CD4-positive, alpha-beta memory T cell (primary cell): Measurements from ENCODE around the gene CATSPER2. TPM values are rescaled to one million over a fixed set of nuclear protein-coding genes. Genes with fewer than 3 reads are reported as not detected.
"Not testable (repeated sequence)": the region's sequence is repeated elsewhere in the genome, so short reads cannot be mapped to it uniquely, and the experiment has no call there.

Experiments used
- CTCF ChIA-PET: fragments of 350-600 bp; sonication (Branson Sonifier 250); formaldehyde crosslinking; loops from one replicate; lab custom pipeline; 2021; ENCODE audit warnings: inconsistent platforms; ENCODE audit not compliant: partially characterized antibody; lab: Charles Lee
- POLR2A ChIA-PET: fragments of 350-600 bp; sonication (Branson Sonifier 250); formaldehyde crosslinking; loops from one replicate; lab custom pipeline; 2021; ENCODE audit not compliant: partially characterized antibody; lab: Charles Lee
- DNase-seq, 5 donors: peaks; one replicate each; pipeline versions ENCODE4 v3.0.0 to v3.0.0-alpha.2; 2020 to 2022; ENCODE audit warnings: mixed read lengths in 1 of 5
- H3K27ac ChIP-seq: one replicate; pipeline ENCODE4 v1.7.0; 2013; ENCODE audit warnings: low read depth, low read length
- H3K27me3 ChIP-seq: 2 replicates; pipeline ENCODE4 v1.7.0; 2013; ENCODE audit warnings: mild to moderate bottlenecking, low read length, moderate library complexity; ENCODE audit not compliant: insufficient read depth
- H3K36me3 ChIP-seq: 2 replicates; pipeline ENCODE4 v1.7.0; 2013; ENCODE audit warnings: mild to moderate bottlenecking, low read length, moderate library complexity; ENCODE audit not compliant: insufficient read depth
- H3K4me1 ChIP-seq: 2 replicates; pipeline ENCODE4 v1.7.0; 2013; ENCODE audit warnings: mild to moderate bottlenecking, low read length, moderate library complexity; ENCODE audit not compliant: insufficient read depth
- H3K4me3 ChIP-seq, 2 donors: one replicate each; pipeline ENCODE4 v1.7.0; 2013; ENCODE audit warnings: low read length in 2 of 2, mild to moderate bottlenecking in 1 of 2
- H3K9me3 ChIP-seq, 2 donors: one replicate each; pipeline ENCODE4 v1.7.0; 2013; ENCODE audit warnings: low read length in 2 of 2, control low read depth in 1 of 2; ENCODE audit not compliant: control insufficient read depth in 1 of 2
- H3K27ac Mint-ChIP-seq, 7 donors: one replicate each; pipeline ENCODE4 v1.8.0; 2020 to 2021; ENCODE audit warnings: mixed read lengths in 7 of 7, mild to moderate bottlenecking in 6 of 7, inconsistent platforms in 3 of 7, moderate library complexity in 3 of 7
- H3K27me3 Mint-ChIP-seq, 2 donors: one replicate each; pipeline ENCODE4 v1.8.0; 2020 to 2021; ENCODE audit warnings: mixed read lengths in 2 of 2
- H3K36me3 Mint-ChIP-seq, 2 donors: one replicate each; pipeline ENCODE4 v1.8.0; 2020 to 2021; ENCODE audit warnings: mixed read lengths in 2 of 2, inconsistent platforms in 1 of 2, mild to moderate bottlenecking in 1 of 2
- H3K4me1 Mint-ChIP-seq, 4 donors: one replicate each; pipeline ENCODE4 v1.8.0; 2020 to 2021; ENCODE audit warnings: mixed read lengths in 4 of 4, mild to moderate bottlenecking in 1 of 4
- H3K4me3 Mint-ChIP-seq, 8 donors: one replicate each; pipeline ENCODE4 v1.8.0; 2020 to 2021; ENCODE audit warnings: mixed read lengths in 8 of 8, mild to moderate bottlenecking in 7 of 8, moderate library complexity in 6 of 8, inconsistent platforms in 3 of 8
- H3K9me3 Mint-ChIP-seq, 8 donors: one replicate each; pipeline ENCODE4 v1.8.0; 2020 to 2021; ENCODE audit warnings: mixed read lengths in 8 of 8, mild to moderate bottlenecking in 5 of 8, inconsistent platforms in 3 of 8, moderate library complexity in 1 of 8
- intact Hi-C: fragments of 100-400 bp; cut with micrococcal nuclease; formaldehyde crosslinking; loops from one replicate; pipeline ENCODE4 v1.15.1; 2023
- polyA plus RNA-seq, 2 donors: library from polyadenylated mRNA; unstranded; fragments of 300-500 nt; fragmentation: Illumina TruSeq; gene quantifications; one replicate each; pipeline ENCODE4 v1.2.3, GENCODE V29; 2021
- total RNA-seq, 2 experiments: library from RNA; stranded (reverse); gene quantifications; one replicate each; pipeline ENCODE4 v1.2.3, GENCODE V29; 2021

CATSPER2 gene
- total and polyA plus RNA-seq, 4 experiments from 2014 or later, result 0.96 to 12.8 (median 11.4) TPM; not detected in 1

GRCh38 chr15:43589778-43590466 is 58.7 kb downstream of the CATSPER2 start, which contains the start of gene PPIP5K1:
Gene PPIP5K1, minus strand, starts transcription at chr15:43590208. Its CDS starts 5,704 bp downstream, at chr15:43584504.
- H3K27me3 Mint-ChIP-seq, H3K4me1 Mint-ChIP-seq, H3K4me3 ChIP-seq, H3K36me3 Mint-ChIP-seq, H3K4me1 ChIP-seq, H3K9me3 Mint-ChIP-seq, H3K4me3 Mint-ChIP-seq, intact Hi-C loops, POLR2A ChIA-PET, DNase-seq, CTCF ChIA-PET, H3K27me3 ChIP-seq, H3K9me3 ChIP-seq, H3K27ac ChIP-seq, H3K36me3 ChIP-seq, H3K27ac Mint-ChIP-seq: not testable (repeated sequence)

Other genes starting within 250 kb of the CATSPER2 start
- gene TP53BP1, start 155.7 kb downstream of the CATSPER2 start, total RNA-seq, result 10 to 100 TPM; 40.6 to 46.3 TPM
- gene TP53BP1, start 155.7 kb downstream of the CATSPER2 start, polyA plus RNA-seq, result 10 to 100 TPM in 1 of 2 donors, 1 to 10 TPM in 1; 2.7 to 10.5 TPM
- under 1 TPM; 0.33 to 0.35 TPM for gene MAP1A, start 131.2 kb downstream of the CATSPER2 start, total RNA-seq
- gene MAP1A, start 131.2 kb downstream of the CATSPER2 start, polyA plus RNA-seq, result 1 to 10 TPM in 1 of 2 donors, under 1 TPM in 1; 0.10 to 1.8 TPM
- gene PPIP5K1, start 58.6 kb downstream of the CATSPER2 start, total RNA-seq, result 10 to 100 TPM; 55.2 to 66.6 TPM
- 1 to 10 TPM; 4.4 to 7.4 TPM for gene PPIP5K1, start 58.6 kb downstream of the CATSPER2 start, polyA plus RNA-seq
- not detected for gene CKMT1B, start 54.8 kb downstream of the CATSPER2 start, total RNA-seq
- gene CKMT1B, start 54.8 kb downstream of the CATSPER2 start, polyA plus RNA-seq, result not detected
- gene STRC, start 30.0 kb downstream of the CATSPER2 start, total RNA-seq, result 1 to 10 TPM; 2.4 to 2.8 TPM
- gene STRC, start 30.0 kb downstream of the CATSPER2 start, polyA plus RNA-seq, result not detected
- not detected for gene CKMT1A, start 45.0 kb upstream of the CATSPER2 start, total RNA-seq
- gene CKMT1A, start 45.0 kb upstream of the CATSPER2 start, polyA plus RNA-seq, result not detected
- 100 to 1,000 TPM; 232 to 248 TPM for gene PDIA3, start 97.6 kb upstream of the CATSPER2 start, total RNA-seq
- 100 to 1,000 TPM; 391 to 411 TPM for gene PDIA3, start 97.6 kb upstream of the CATSPER2 start, polyA plus RNA-seq
- gene ELL3, start 128.1 kb upstream of the CATSPER2 start, total RNA-seq, result 1 to 10 TPM; 1.3 to 1.8 TPM
- gene ELL3, start 128.1 kb upstream of the CATSPER2 start, polyA plus RNA-seq, result 1 to 10 TPM; 1.1 to 2.6 TPM
- gene SERF2, start 143.5 kb upstream of the CATSPER2 start, total RNA-seq, result 100 to 1,000 TPM; 564 to 596 TPM
- gene SERF2, start 143.5 kb upstream of the CATSPER2 start, polyA plus RNA-seq, result 1,000 to 10,000 TPM; 1,674 to 1,994 TPM
- under 1 TPM in 1 of 2 experiments, not detected in 1; 0.25 TPM for gene SERINC4, start 151.4 kb upstream of the CATSPER2 start, total RNA-seq
- gene SERINC4, start 151.4 kb upstream of the CATSPER2 start, polyA plus RNA-seq, result 1 to 10 TPM in 1 of 2 donors, under 1 TPM in 1; 0.70 to 3.4 TPM
- 10 to 100 TPM; 23.6 to 24.6 TPM for gene HYPK, start 151.8 kb upstream of the CATSPER2 start, total RNA-seq
- gene HYPK, start 151.8 kb upstream of the CATSPER2 start, polyA plus RNA-seq, result 10 to 100 TPM; 10.2 to 15.2 TPM
- gene MFAP1, start 175.8 kb upstream of the CATSPER2 start, total RNA-seq, result 10 to 100 TPM; 24.9 to 25.9 TPM
- gene MFAP1, start 175.8 kb upstream of the CATSPER2 start, polyA plus RNA-seq, result 10 to 100 TPM in 1 of 2 donors, 1 to 10 TPM in 1; 5.4 to 22.5 TPM
- gene WDR76, start 178.2 kb upstream of the CATSPER2 start, total RNA-seq, result 10 to 100 TPM; 17.2 TPM
- gene WDR76, start 178.2 kb upstream of the CATSPER2 start, polyA plus RNA-seq, result 10 to 100 TPM in 1 of 2 donors, 1 to 10 TPM in 1; 8.7 to 12.2 TPM